HG03520 (cell line): ENCODE data around the gene JAK2.
"Not testable (repeated sequence)": the region's sequence is repeated elsewhere in the genome, so short reads cannot be mapped to it uniquely, and the experiment has no call there.

ENCODE experiments used
- ATAC-seq: cut with Tn5 transposase; IDR thresholded peaks from one replicate; pipeline ENCODE4 v1.9.1; 2021; ENCODE audit warnings: mild to moderate bottlenecking, moderate library complexity; ENCODE audit not compliant: unreplicated experiment

Gene JAK2

DNA sequence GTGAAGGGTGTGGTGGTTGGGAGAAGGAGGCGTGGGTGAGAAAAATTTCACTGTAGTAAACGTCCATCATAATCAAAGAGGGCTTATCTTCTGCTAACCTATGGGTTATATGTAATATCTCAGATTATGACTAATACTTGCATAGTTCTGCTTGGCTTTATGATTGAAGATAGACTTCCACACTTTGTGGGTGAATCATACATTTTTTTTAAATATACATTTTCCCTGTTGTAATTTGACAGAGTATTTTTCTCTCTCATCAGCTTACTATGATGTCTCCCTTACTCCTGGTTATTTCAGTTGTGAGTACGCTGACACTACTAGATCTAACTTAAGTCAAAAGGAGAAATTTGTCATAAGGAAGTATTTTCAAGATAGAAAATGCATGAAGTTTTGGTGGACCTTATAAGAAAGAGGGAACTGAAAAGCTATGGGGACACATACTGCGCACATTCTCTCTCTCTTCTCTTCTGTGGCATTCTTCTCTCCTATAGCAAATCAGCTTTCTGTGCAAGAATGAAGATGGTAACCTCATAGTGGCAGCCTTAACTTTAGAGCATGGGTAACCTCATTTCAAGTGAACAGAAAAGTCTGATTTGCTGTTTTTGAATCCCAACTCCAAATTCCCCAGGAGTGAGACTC is 4.9 kb upstream of the JAK2 start:
- ATAC-seq: no peak

DNA sequence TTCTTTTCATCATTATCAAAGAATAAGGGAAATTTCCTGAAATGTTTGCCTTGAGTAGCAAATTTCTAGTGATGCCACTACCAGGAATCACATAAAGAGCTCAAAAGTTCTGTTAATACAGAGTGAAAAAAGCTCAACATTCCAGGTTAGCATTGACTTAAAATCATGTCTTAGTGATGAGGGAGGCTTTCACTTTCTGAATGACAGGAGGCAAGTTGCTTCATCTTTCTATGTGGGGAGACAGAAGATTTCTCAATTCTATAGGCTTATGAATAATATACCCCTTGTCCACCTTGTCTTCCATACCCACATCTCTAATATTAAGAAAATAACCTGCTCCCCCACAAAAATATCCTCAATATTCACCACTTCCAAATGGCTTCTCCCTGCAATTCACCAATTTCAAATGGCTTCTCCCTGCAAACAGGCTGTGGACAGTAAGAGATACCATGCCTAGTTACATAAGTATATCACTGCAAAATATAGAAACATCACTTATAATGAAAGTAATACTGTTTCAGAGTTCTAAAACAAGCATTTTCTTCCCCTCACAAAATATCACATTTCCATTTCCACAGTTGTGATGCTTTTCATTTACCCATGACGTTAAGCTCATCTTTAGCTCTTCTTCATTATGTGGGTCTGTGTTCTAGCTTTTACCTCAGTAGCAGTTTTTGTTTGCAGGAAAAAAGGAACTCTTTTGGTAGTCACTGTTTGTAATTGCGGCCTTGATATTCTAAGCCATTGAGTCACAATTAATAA is 2.2 kb upstream of the JAK2 start:
- no peak for ATAC-seq

DNA sequence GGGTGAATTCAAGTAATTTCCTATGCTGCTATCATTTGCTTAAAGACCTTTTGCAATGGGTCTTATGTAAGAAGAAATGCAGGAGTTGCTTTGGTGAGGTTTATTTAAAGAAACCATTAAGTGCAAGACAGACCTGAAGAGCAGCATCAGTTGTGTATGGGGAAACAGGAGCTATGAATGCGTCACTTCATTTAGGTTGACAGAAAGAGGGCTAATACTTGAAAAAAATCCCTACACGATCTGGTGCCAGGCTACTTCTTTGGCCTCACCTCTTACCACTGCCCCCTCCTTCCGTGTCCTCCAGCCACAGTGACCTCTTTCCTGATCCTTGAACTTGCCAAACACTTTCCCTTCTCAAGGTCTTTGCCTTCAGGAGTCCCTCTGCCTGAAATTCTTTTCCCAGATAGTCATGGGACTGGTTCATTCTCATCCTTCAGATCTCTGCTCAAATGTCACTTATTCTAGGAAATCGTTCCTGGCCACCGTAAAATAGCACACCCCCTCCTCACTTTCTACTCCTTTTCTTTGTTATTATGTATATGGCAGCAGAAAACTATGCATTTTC is 1.4 kb upstream of the JAK2 start:
- no peak for ATAC-seq

GRCh38 chr9:4984171-4984620 is 876 bp upstream of the JAK2 start:
- peak; percentile 2 for ATAC-seq

- ATAC-seq: peak; percentile 24
Measured at GRCh38 chr9:4985386-4986266, 554 bp downstream of the JAK2 start.

GRCh38 chr9:4986296-4986695 is 1.2 kb downstream of the JAK2 start:
- no peak for ATAC-seq

DNA sequence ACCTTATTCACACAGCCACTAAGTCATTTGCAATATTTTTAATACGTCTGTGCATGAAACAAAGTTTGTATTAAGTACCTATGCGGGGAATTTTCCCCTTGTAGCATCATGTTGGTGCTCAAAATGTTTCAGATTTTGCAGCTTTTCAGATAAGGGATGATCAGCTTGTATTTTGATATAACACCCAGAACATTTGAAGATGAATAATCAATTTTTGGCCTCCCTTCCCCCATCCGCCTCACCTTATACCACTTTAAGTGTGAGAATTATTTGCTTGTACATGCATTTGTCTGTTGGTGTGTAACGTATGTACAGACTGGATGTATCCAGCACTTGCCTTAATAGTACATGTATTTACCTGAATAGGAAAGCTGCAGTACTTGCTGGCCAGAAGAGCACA is 1.7 kb downstream of the JAK2 start:
- no peak for ATAC-seq

DNA sequence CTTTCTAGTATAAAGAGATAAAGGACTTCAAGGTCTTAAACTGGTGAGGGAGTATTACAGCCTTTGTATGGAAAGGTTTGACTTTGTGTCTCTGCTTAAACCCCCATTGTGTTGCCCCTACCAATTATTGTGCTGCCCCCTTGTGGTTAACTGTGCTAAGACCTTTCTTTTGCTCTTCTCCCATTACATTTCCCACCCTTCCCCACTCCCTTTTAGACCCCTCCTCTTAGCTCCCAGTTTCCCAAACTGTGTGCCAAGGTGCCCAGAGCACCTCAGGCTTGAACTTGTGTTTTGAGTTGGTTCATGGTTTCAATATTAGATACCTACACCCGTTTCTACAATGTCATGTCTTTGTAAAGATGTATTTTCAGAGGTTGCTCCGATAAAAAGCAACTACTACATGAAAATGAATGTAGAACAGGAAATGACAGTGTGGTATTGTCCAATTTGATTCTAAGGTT is 2.9 kb downstream of the JAK2 start:
- ATAC-seq: no peak

DNA sequence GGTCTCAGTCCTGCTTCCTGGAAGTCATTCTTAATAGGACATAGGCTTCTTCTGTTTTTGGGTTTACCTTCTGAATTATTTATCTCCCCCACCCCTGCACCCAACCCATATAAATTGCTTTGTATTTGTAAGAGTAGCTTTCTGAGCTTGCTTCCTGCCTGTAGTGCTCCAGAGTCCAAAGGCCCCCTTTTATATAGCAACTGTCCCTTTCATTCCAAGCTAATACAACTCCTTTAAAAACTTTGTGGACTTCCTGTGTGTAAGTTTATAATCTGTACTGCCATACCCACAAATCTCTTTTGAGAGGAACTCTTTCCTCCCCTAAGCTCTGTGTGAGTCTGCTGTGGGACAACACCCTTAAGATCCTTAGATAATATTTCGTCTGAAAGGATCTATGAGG is 7.8 kb downstream of the JAK2 start:
- no peak for ATAC-seq

DNA sequence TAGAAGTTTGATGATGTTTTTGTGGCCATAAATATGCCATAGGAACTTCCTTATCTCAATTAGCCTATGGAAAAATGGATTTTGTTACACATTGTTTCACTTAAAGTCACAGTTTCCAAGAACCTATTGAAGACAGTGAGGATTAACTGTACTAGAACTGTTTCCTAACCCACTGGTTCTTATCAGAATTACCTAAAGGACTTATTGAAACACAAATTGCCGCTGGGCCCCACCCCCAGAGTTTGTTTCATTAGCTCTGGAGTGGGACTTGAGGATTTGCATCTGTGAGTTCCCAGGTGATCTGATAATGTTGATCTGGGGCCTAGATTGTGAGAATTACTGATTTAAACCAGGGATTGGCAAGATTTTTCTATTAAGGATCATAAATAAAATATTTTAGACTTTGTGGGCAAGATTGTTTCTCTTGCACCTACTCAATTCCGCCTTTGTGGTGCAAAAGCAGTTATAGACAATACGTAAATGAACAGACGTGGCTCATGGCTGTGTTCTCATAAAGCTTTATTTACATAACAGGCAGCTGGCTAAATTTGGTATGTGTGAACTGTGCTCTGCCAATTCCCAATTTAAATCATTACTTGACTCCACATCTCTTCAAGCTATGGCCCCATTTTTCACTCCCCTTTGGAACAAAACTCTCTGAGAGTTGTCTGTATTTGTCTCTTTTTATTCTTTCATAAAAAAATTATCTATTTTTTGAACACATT is 9.3 kb downstream of the JAK2 start:
- ATAC-seq: no peak

GRCh38 chr9:4997196-4997595 is 12.1 kb downstream of the JAK2 start:
- ATAC-seq: no peak

- no peak for ATAC-seq
Measured at GRCh38 chr9:4997631-4998030, 12.6 kb downstream of the JAK2 start.

GRCh38 chr9:5002811-5003210 is 17.7 kb downstream of the JAK2 start:
- ATAC-seq: no peak

- ATAC-seq: no peak
Measured at GRCh38 chr9:5004481-5004880, 19.4 kb downstream of the JAK2 start.

DNA sequence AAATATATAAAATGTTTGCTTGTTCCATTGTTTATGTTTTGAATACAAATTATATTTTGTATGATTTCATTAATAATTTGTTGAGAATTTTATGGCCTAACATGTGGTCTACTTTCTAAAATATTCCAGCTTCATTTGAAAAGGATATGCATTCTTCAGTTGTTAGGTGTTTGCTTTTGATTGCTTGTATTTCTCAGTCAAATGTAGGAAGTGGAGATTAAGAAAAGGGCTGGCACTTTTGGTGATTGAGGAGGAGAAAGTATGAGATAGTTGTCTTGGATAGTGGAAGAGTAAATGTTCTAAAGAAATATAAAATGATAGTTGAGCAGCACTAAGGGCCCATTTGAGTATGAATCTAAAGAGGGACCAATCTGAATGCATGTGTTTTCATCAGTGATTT is 23.1 kb downstream of the JAK2 start:
- no peak for ATAC-seq

- no peak for ATAC-seq
Measured at GRCh38 chr9:5013374-5013773, 28.3 kb downstream of the JAK2 start.

GRCh38 chr9:5015934-5016333 is 30.9 kb downstream of the JAK2 start:
- no peak for ATAC-seq

GRCh38 chr9:5025416-5025815 is 40.3 kb downstream of the JAK2 start:
- ATAC-seq: no peak

DNA sequence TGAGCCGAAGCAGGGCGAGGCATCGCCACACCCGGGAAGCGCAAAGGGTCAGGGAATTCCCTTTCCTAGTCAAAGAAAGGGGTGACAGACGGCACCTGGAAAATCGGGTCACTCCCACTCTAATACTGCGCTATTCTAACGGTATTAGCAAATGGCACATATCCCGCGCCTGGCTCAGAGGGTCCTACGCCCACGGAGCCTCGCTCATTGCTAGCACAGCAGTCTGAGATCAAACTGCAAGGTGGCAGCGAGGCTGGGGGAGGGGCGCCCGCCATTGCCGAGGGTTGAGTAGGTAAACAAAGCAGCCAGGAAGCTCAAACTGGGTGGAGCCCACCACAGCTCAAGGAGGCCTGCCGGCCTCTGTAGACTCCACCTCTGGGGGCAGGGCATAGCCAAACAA is 46.9 kb downstream of the JAK2 start:
- not testable (repeated sequence) for ATAC-seq

GRCh38 chr9:5040730-5041389 is 55.8 kb downstream of the JAK2 start:
- no peak for ATAC-seq
